Stimulated activated naive CD8-positive, alpha-beta T cell treated with anti-CD3 and anti-CD28 coated beads, Interleukin-15, amount 100 ng/mL, for 72 hours (primary cell): ENCODE data around the gene KLF15.

ENCODE experiments used
- ATAC-seq: fragments of 150-1000 bp; cut with Tn5 transposase; 2 replicates; pipeline ENCODE4 v1.10.0; 2021; ENCODE audit warnings: mild to moderate bottlenecking, moderate library complexity
- DNase-seq, 2 donors: peaks; one replicate each; pipeline ENCODE4 v3.0.0; 2021 to 2022
- H3K27ac Mint-ChIP-seq, 2 donors: one replicate each; pipeline ENCODE4 v1.8.0; 2022; ENCODE audit warnings: mild to moderate bottlenecking in 2 of 2, mixed read lengths in 2 of 2, moderate library complexity in 2 of 2
- H3K27me3 Mint-ChIP-seq: one replicate; pipeline ENCODE4 v1.8.0; 2022; ENCODE audit warnings: mixed read lengths
- H3K4me1 Mint-ChIP-seq: one replicate; pipeline ENCODE4 v1.8.0; 2022; ENCODE audit warnings: mild to moderate bottlenecking, mixed read lengths
- H3K4me3 Mint-ChIP-seq, 2 donors: one replicate each; pipeline ENCODE4 v1.8.0; 2022; ENCODE audit warnings: mild to moderate bottlenecking in 2 of 2, mixed read lengths in 2 of 2, moderate library complexity in 1 of 2
- H3K9me3 Mint-ChIP-seq, 2 donors: one replicate each; pipeline ENCODE4 v1.8.0; 2022; ENCODE audit warnings: mixed read lengths in 2 of 2

The KLF15 gene

GRCh38 chr3:126393563-126393962 is 36.4 kb upstream of the KLF15 start:
- Mint-ChIP-seq H3K27ac (no peak overlapping the region), H3K9me3 (no peaks in the 10 kb centered on the region), H3K27me3 (peaks cover 81% of the 10 kb centered on the region), H3K4me3 (no peak overlapping the region), H3K4me1 (peaks cover 15% of the 10 kb centered on the region)
- no peak for ATAC-seq
- DNase-seq: no peak

GRCh38 chr3:126392246-126392645 is 35.0 kb upstream of the KLF15 start:
- ATAC-seq (no peak), DNase-seq (no peak)
- no peak overlapping the region for H3K27ac Mint-ChIP-seq
- H3K27me3 Mint-ChIP-seq: peaks cover 85% of the 10 kb centered on the region
- no peak overlapping the region for H3K4me3 Mint-ChIP-seq
- H3K9me3 Mint-ChIP-seq: no peaks in the 10 kb centered on the region
- H3K4me1 Mint-ChIP-seq: peaks cover 15% of the 10 kb centered on the region

GRCh38 chr3:126391631-126392030 is 34.4 kb upstream of the KLF15 start:
- DNase-seq (no peak), ATAC-seq (no peak)
- no peaks in the 10 kb centered on the region for H3K9me3 Mint-ChIP-seq
- H3K27me3 Mint-ChIP-seq: peaks cover 83% of the 10 kb centered on the region
- no peak overlapping the region for H3K4me3 Mint-ChIP-seq
- H3K4me1 Mint-ChIP-seq: peaks cover 15% of the 10 kb centered on the region
- no peak overlapping the region for H3K27ac Mint-ChIP-seq

GRCh38 chr3:126390751-126391150 is 33.5 kb upstream of the KLF15 start:
- no peaks in the 10 kb centered on the region for H3K9me3 Mint-ChIP-seq

GRCh38 chr3:126390201-126390600 is 33.0 kb upstream of the KLF15 start:
- peaks cover 15% of the 10 kb centered on the region for H3K4me1 Mint-ChIP-seq
- no peak overlapping the region for H3K27ac Mint-ChIP-seq
- H3K4me3 Mint-ChIP-seq: no peak overlapping the region

More at GRCh38 chr3:126390751-126391150, 33.5 kb upstream of the KLF15 start:
- H3K27ac Mint-ChIP-seq: no peak overlapping the region
- peaks cover 81% of the 10 kb centered on the region for H3K27me3 Mint-ChIP-seq
- DNase-seq (no peak), ATAC-seq (no peak)
- H3K4me1 Mint-ChIP-seq: peaks cover 15% of the 10 kb centered on the region
- H3K4me3 Mint-ChIP-seq: no peak overlapping the region

GRCh38 chr3:126389794-126390146 is 32.6 kb upstream of the KLF15 start:
- no peak overlapping the region for H3K27ac Mint-ChIP-seq
- peak overlapping the region in 1 of 2 donors; percentile 42 for H3K4me3 Mint-ChIP-seq
- peaks cover 81% of the 10 kb centered on the region for H3K27me3 Mint-ChIP-seq
- no peak for DNase-seq
- no peak for ATAC-seq
- no peaks in the 10 kb centered on the region for H3K9me3 Mint-ChIP-seq
- H3K4me1 Mint-ChIP-seq: peaks cover 15% of the 10 kb centered on the region

More at GRCh38 chr3:126390201-126390600, 33.0 kb upstream of the KLF15 start:
- H3K27me3 Mint-ChIP-seq: peaks cover 81% of the 10 kb centered on the region
- ATAC-seq: no peak
- DNase-seq: no peak
- no peaks in the 10 kb centered on the region for H3K9me3 Mint-ChIP-seq

GRCh38 chr3:126389112-126389793 is 32.0 kb upstream of the KLF15 start:
- peaks cover 81% of the 10 kb centered on the region for H3K27me3 Mint-ChIP-seq

GRCh38 chr3:126381966-126382365 is 24.8 kb upstream of the KLF15 start:
- Mint-ChIP-seq H3K4me3 (no peak overlapping the region), H3K27ac (peak overlapping the region in 1 of 2 donors; percentile 45), H3K4me1 (no peaks in the 10 kb centered on the region), H3K9me3 (no peaks in the 10 kb centered on the region), H3K27me3 (peaks cover 62% of the 10 kb centered on the region)
- no peak for DNase-seq
- ATAC-seq: no peak

More at GRCh38 chr3:126389112-126389793, 32.0 kb upstream of the KLF15 start:
- peak overlapping the region in 1 of 2 donors; percentile 42 for H3K4me3 Mint-ChIP-seq
- no peaks in the 10 kb centered on the region for H3K9me3 Mint-ChIP-seq
- peak; percentile 93 for ATAC-seq
- no peak overlapping the region for H3K27ac Mint-ChIP-seq
- DNase-seq: peak; percentile 50 to 60
- peaks cover 15% of the 10 kb centered on the region for H3K4me1 Mint-ChIP-seq

GRCh38 chr3:126380011-126380768 is 23.0 kb upstream of the KLF15 start:
- Mint-ChIP-seq H3K4me1 (no peaks in the 10 kb centered on the region), H3K9me3 (no peaks in the 10 kb centered on the region)

GRCh38 chr3:126378341-126378751 is 21.1 kb upstream of the KLF15 start:
- no peak for ATAC-seq
- DNase-seq: no peak
- H3K4me3 Mint-ChIP-seq: no peak overlapping the region
- H3K27me3 Mint-ChIP-seq: peaks cover 42% of the 10 kb centered on the region
- no peaks in the 10 kb centered on the region for H3K4me1 Mint-ChIP-seq
- H3K9me3 Mint-ChIP-seq: no peaks in the 10 kb centered on the region
- H3K27ac Mint-ChIP-seq: no peak overlapping the region

More at GRCh38 chr3:126380011-126380768, 23.0 kb upstream of the KLF15 start:
- H3K4me3 Mint-ChIP-seq: no peak overlapping the region
- ATAC-seq (no peak), DNase-seq (no peak)
- peaks cover 56% of the 10 kb centered on the region for H3K27me3 Mint-ChIP-seq
- no peak overlapping the region for H3K27ac Mint-ChIP-seq

GRCh38 chr3:126377211-126377610 is 20.0 kb upstream of the KLF15 start:
- Mint-ChIP-seq H3K9me3 (no peaks in the 10 kb centered on the region), H3K4me3 (no peak overlapping the region), H3K27me3 (peaks cover 30% of the 10 kb centered on the region), H3K4me1 (no peaks in the 10 kb centered on the region), H3K27ac (no peak overlapping the region)
- DNase-seq (no peak), ATAC-seq (no peak)

- DNase-seq: no peak
- Mint-ChIP-seq H3K4me1 (no peaks in the 10 kb centered on the region), H3K4me3 (no peak overlapping the region), H3K9me3 (no peaks in the 10 kb centered on the region), H3K27me3 (peaks cover 26% of the 10 kb centered on the region), H3K27ac (no peak overlapping the region)
- ATAC-seq: no peak
Measured at GRCh38 chr3:126376444-126376843, 19.2 kb upstream of the KLF15 start.

GRCh38 chr3:126375835-126376331 is 18.7 kb upstream of the KLF15 start:
- Mint-ChIP-seq H3K27me3 (peaks cover 26% of the 10 kb centered on the region), H3K9me3 (no peaks in the 10 kb centered on the region), H3K27ac (peak overlapping the region in 1 of 2 donors; percentile 44), H3K4me3 (no peak overlapping the region), H3K4me1 (no peaks in the 10 kb centered on the region)
- no peak for DNase-seq
- ATAC-seq: no peak

GRCh38 chr3:126373682-126374601 is 16.7 kb upstream of the KLF15 start:
- H3K27me3 Mint-ChIP-seq: peaks cover 8% of the 10 kb centered on the region
- DNase-seq: no peak
- H3K27ac Mint-ChIP-seq: peak overlapping the region; percentile 1 to 34
- ATAC-seq: no peak
- H3K4me3 Mint-ChIP-seq: no peak overlapping the region
- H3K9me3 Mint-ChIP-seq: no peaks in the 10 kb centered on the region
- H3K4me1 Mint-ChIP-seq: no peaks in the 10 kb centered on the region

- peaks cover under 1% of the 10 kb centered on the region for H3K27me3 Mint-ChIP-seq
- ATAC-seq (no peak), DNase-seq (no peak)
- no peaks in the 10 kb centered on the region for H3K4me1 Mint-ChIP-seq
- H3K9me3 Mint-ChIP-seq: no peaks in the 10 kb centered on the region
- H3K4me3 Mint-ChIP-seq: no peak overlapping the region
- H3K27ac Mint-ChIP-seq: no peak overlapping the region
Measured at GRCh38 chr3:126373146-126373613, 16.0 kb upstream of the KLF15 start.
